ENCODE data around the gene HYAL2.
A peak's percentile ranks its signal among the peaks of the same experiment; 100 is the strongest.

The HYAL2 gene

GRCh38 chr3:50337175-50337861 lies 14.8 kb upstream of the HYAL2 start:
- peak overlapping the region; percentile 79 for H3K4me3 ChIP-seq (ENCODE audit: low read depth, low read length)
- H3K27ac ChIP-seq = peak overlapping the region; percentile 94
- in situ Hi-C loops (cut with HindIII; ENCODE audit: low pct_ligation_motif_present, low sequenced_read_pairs) = no loop called here
- H3K27me3 ChIP-seq (replicated peaks) = no peaks in the 10 kb centered on the region
- peak; percentile 100 for DNase-seq
- TF ChIP-seq, protein P1, sequence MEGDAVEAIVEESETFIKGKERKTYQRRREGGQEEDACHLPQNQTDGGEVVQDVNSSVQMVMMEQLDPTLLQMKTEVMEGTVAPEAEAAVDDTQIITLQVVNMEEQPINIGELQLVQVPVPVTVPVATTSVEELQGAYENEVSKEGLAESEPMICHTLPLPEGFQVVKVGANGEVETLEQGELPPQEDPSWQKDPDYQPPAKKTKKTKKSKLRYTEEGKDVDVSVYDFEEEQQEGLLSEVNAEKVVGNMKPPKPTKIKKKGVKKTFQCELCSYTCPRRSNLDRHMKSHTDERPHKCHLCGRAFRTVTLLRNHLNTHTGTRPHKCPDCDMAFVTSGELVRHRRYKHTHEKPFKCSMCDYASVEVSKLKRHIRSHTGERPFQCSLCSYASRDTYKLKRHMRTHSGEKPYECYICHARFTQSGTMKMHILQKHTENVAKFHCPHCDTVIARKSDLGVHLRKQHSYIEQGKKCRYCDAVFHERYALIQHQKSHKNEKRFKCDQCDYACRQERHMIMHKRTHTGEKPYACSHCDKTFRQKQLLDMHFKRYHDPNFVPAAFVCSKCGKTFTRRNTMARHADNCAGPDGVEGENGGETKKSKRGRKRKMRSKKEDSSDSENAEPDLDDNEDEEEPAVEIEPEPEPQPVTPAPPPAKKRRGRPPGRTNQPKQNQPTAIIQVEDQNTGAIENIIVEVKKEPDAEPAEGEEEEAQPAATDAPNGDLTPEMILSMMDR (IDR thresholded peaks at IDR 0.05; ENCODE audit: low read depth, low read length, missing control alignments) = no peak
- H3K36me3 ChIP-seq (replicated peaks) = no peaks in the 10 kb centered on the region

DNA sequence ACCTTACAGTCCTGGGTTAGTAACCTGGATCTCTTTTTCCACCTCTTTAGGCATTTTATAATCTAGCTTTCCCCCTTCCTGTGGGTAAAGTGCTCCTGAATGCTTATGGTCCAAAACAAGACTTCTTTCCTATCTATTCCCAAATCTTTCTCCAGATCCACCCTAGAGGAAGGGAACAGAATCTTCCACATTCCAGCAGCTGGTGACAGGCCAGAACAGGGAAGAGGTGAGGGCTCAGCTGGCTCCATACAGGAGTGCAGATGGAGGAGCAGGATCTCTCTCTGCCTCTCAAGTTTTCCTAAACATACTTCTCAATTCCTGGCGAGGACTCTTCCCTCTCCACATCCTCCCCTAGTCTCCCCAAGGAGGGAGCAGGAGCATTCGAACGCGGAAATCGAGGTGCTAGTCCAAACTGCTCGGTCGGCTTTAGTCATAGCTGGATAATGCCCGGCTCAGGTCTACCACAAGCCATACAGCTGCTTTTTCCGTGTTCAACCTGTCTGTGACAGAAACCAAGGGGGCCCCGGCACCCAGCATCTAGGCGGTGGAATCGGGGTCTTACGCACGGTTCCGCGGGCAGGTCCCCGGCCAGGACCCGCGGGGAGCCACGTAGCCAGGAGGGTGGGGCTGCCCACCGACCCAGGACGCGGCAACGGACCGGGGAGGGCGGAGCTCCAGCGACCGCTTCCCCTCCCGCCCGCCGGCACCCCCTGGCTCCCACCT lies 14.1 kb upstream of the HYAL2 start:
- DNase-seq = no peak

DNA sequence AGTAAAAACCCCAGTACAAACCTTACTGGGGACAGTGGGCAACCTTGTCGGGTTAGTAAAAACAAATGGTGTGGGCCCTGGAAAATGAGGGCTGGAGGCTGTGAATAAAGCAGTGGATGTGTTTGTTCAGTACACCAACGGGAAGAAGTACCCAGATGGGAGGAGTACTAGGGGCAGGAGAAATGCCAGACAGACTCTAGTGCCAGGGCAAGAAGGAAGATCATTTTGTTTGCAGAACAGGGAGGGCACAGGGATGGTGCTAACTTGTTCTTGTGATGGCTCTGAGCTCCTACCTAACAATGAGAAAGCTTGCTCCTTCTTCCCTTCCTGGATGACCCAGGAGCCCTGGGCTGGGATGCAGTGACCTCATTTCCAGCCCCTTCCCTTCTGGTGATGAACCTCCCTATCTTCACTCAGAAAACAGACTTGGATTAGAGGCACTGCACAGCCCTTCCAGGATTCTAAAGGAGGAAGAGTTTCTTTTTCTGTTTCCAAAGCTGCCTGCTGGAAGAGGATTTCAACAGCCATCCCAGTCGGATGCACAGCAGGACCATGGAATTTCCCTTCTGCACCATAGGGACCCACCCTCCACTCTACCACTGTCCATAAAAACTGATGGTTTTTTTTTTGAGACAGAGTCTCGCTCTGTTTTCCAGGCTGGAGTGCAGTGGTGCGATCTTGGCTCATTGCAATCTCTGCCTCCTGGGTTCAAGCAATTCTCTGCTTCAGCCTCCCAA lies 12.0 kb upstream of the HYAL2 start:
- H3K36me3 ChIP-seq (replicated peaks) = peaks cover 23% of the 10 kb centered on the region
- no peak for DNase-seq
- in situ Hi-C loops (cut with HindIII; ENCODE audit: low pct_ligation_motif_present, low sequenced_read_pairs) = no loop called here
- H3K4me3 ChIP-seq (ENCODE audit: low read depth, low read length) = no peak overlapping the region
- TF ChIP-seq, protein P1 (IDR thresholded peaks at IDR 0.05; ENCODE audit: low read depth, low read length, missing control alignments) = no peak
- no peaks in the 10 kb centered on the region for H3K27me3 ChIP-seq (replicated peaks)
- peak overlapping the region; percentile 94 for H3K27ac ChIP-seq

More for the DNA sequence above, 14.1 kb upstream of the HYAL2 start:
- TF ChIP-seq, protein P1 (IDR thresholded peaks at IDR 0.05; ENCODE audit: low read depth, low read length, missing control alignments) = peak; percentile 1
- peaks cover 3% of the 10 kb centered on the region for H3K36me3 ChIP-seq (replicated peaks)
- H3K27me3 ChIP-seq (replicated peaks) = no peaks in the 10 kb centered on the region
- peak overlapping the region; percentile 94 for H3K27ac ChIP-seq
- in situ Hi-C loops (cut with HindIII; ENCODE audit: low pct_ligation_motif_present, low sequenced_read_pairs) = no loop called here
- H3K4me3 ChIP-seq (ENCODE audit: low read depth, low read length) = peak overlapping the region; percentile 79

DNA sequence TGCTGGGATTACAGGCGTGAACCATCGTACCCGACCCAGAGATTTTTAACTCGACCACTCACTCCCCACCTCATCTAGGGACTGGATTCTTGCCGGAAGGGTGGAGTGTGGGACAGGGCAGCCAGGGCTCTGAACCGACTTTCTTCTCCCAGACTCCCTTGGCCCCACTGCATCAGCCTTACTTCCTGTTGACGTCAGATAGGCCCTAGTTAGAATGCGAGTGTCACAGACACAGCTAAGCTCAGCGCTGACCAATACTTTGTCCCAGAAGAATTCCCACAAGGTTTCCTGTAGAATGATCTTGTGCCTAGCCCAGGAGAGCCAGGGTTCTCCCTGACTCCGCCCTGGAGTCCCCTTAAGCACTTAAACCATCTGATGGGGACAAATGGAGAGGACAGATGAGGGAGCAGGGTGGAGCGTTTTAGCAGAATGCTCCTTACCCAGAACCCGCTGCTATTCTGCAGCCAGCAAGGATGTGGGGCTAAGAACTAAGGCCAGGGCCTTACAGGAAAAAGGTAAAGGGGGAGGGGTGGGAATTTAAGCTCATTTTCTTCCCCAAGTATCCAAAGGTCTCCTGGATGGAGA lies 11.3 kb upstream of the HYAL2 start:
- TF ChIP-seq, protein P1 (IDR thresholded peaks at IDR 0.05; ENCODE audit: low read depth, low read length, missing control alignments) = no peak
- peak; percentile 94 for DNase-seq
- Histone ChIP-seq H3K36me3 (replicated peaks) (peaks cover 27% of the 10 kb centered on the region), H3K27ac (peak overlapping the region; percentile 94), H3K27me3 (replicated peaks) (no peaks in the 10 kb centered on the region), H3K4me3 (ENCODE audit: low read depth, low read length) (no peak overlapping the region)
- in situ Hi-C loops (cut with HindIII; ENCODE audit: low pct_ligation_motif_present, low sequenced_read_pairs) = no loop called here

DNA sequence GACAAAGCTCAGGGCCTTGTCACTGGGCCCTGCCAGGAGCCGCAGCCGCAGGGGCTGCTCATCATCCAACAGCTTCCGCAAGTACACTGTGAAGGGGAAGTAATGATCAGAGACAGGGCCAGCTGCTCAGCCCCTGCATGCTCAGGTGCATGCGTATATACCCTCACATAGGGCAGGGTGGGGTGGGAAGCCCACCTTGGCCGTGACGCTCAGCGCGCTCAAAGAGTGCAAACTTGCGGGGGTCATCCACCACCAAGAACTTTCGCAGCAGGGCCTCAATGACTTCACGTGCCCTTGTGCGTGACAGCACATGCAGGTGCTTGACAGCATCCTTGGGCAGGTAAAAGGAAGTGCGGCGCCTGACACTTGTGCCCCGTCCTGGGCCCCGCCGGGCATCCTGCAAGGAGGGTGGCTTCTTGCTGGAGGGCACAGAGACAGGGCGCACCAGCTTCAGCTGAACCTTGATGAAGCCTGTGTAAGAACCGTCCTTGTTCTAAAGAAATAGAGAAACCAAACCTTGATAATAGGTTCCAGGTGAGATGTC lies 8.9 kb upstream of the HYAL2 start:
- Histone ChIP-seq H3K36me3 (replicated peaks) (peaks cover 27% of the 10 kb centered on the region), H3K27me3 (replicated peaks) (no peaks in the 10 kb centered on the region), H3K4me3 (ENCODE audit: low read depth, low read length) (no peak overlapping the region), H3K27ac (no peak overlapping the region)
- in situ Hi-C loops (cut with HindIII; ENCODE audit: low pct_ligation_motif_present, low sequenced_read_pairs) = no loop called here
- DNase-seq = no peak
- TF ChIP-seq, protein P1 (IDR thresholded peaks at IDR 0.05; ENCODE audit: low read depth, low read length, missing control alignments) = no peak
